A549 (cell line): ENCODE data around the gene RAE1.

Experiments used
- CTCF ChIP-seq: fragments of >200 bp; sonication (Bioruptor Twin); formaldehyde crosslinking; IDR thresholded peaks from 3 replicates; pipeline ENCODE4 v1.5.1; 2016
- POLR2A ChIP-seq: IDR thresholded peaks from 2 replicates; pipeline ENCODE4 v1.6.1; 2012; ENCODE audit warnings: mild to moderate bottlenecking, low read length

- TF ChIP-seq CTCF (no peak), POLR2A (no peak)
Observed at GRCh38 chr20:57347393-57347792, 3.7 kb upstream of the RAE1 start.
